Stimulated activated CD4-positive, alpha-beta T cell treated with anti-CD3 and anti-CD28 coated beads, Interleukin-1b, Interleukin-23, amount 100 ng/mL, for 4 hours (primary cell): ENCODE results near the gene GTF2F1.
"Not testable (repeated sequence)": the region's sequence is repeated elsewhere in the genome, so short reads cannot be mapped to it uniquely, and the experiment has no call there.

Experiments used
- DNase-seq, 2 donors: peaks; one replicate each; pipeline ENCODE4 v3.0.0-alpha.2; 2020; ENCODE audit warnings: low read depth in 2 of 2

Gene GTF2F1

GRCh38 chr19:6357174-6357573 lies 35.8 kb downstream of the GTF2F1 start:
- DNase-seq = no peak

- DNase-seq = not testable (repeated sequence)
These were observed 37.5 kb downstream of the GTF2F1 start for GRCh38 chr19:6355321-6356040.

- DNase-seq = no peak
These were observed 38.8 kb downstream of the GTF2F1 start for GRCh38 chr19:6354098-6354674.

- DNase-seq = no peak
These were observed 40.4 kb downstream of the GTF2F1 start for GRCh38 chr19:6352381-6353165.

- no peak for DNase-seq
These were observed 42.3 kb downstream of the GTF2F1 start for GRCh38 chr19:6350688-6351087.

GRCh38 chr19:6349271-6349670 lies 43.7 kb downstream of the GTF2F1 start:
- DNase-seq = not testable (repeated sequence)

GRCh38 chr19:6343462-6343861 lies 49.5 kb downstream of the GTF2F1 start:
- DNase-seq = no peak

- no peak for DNase-seq
These were observed 52.3 kb downstream of the GTF2F1 start for GRCh38 chr19:6340493-6341201.

GRCh38 chr19:6334490-6335285 lies 58.3 kb downstream of the GTF2F1 start:
- no peak for DNase-seq

GRCh38 chr19:6333439-6333838 lies 59.5 kb downstream of the GTF2F1 start, which contains the start of gene ACER1:
TSS of gene ACER1 (minus strand) at chr19:6333612. CDS start at chr19:6333551, 61 bp downstream.
- DNase-seq = no peak
